ENCODE measurements around the gene SENP2. TPM values are rescaled to one million over a fixed set of nuclear protein-coding genes. Genes with fewer than 3 reads are reported as not detected.

Gene SENP2
- total and polyA plus RNA-seq, 2 of the 13 experiments (the other 11 are each of a cell fraction or from before 2014, with no cell fraction given): 7.7 to 46.2 TPM

- TF ChIP-seq, protein P1, sequence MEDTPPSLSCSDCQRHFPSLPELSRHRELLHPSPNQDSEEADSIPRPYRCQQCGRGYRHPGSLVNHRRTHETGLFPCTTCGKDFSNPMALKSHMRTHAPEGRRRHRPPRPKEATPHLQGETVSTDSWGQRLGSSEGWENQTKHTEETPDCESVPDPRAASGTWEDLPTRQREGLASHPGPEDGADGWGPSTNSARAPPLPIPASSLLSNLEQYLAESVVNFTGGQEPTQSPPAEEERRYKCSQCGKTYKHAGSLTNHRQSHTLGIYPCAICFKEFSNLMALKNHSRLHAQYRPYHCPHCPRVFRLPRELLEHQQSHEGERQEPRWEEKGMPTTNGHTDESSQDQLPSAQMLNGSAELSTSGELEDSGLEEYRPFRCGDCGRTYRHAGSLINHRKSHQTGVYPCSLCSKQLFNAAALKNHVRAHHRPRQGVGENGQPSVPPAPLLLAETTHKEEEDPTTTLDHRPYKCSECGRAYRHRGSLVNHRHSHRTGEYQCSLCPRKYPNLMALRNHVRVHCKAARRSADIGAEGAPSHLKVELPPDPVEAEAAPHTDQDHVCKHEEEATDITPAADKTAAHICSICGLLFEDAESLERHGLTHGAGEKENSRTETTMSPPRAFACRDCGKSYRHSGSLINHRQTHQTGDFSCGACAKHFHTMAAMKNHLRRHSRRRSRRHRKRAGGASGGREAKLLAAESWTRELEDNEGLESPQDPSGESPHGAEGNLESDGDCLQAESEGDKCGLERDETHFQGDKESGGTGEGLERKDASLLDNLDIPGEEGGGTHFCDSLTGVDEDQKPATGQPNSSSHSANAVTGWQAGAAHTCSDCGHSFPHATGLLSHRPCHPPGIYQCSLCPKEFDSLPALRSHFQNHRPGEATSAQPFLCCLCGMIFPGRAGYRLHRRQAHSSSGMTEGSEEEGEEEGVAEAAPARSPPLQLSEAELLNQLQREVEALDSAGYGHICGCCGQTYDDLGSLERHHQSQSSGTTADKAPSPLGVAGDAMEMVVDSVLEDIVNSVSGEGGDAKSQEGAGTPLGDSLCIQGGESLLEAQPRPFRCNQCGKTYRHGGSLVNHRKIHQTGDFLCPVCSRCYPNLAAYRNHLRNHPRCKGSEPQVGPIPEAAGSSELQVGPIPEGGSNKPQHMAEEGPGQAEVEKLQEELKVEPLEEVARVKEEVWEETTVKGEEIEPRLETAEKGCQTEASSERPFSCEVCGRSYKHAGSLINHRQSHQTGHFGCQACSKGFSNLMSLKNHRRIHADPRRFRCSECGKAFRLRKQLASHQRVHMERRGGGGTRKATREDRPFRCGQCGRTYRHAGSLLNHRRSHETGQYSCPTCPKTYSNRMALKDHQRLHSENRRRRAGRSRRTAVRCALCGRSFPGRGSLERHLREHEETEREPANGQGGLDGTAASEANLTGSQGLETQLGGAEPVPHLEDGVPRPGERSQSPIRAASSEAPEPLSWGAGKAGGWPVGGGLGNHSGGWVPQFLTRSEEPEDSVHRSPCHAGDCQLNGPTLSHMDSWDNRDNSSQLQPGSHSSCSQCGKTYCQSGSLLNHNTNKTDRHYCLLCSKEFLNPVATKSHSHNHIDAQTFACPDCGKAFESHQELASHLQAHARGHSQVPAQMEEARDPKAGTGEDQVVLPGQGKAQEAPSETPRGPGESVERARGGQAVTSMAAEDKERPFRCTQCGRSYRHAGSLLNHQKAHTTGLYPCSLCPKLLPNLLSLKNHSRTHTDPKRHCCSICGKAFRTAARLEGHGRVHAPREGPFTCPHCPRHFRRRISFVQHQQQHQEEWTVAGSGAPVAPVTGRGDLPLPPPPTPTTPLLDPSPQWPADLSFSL (CRISPR knock-in tag; IDR thresholded peaks at IDR 0.05): no peak
- TF ChIP-seq PAWR (CRISPR knock-in tag; IDR thresholded peaks at IDR 0.05; ENCODE audit: borderline replicate concordance): no peak
- TF ChIP-seq USF2 (IDR thresholded peaks at IDR 0.05; ENCODE audit: low read depth, low read length): no peak
- TF ChIP-seq USF2 (CRISPR knock-in tag; IDR thresholded peaks at IDR 0.05; ENCODE audit: borderline replicate concordance): no peak
- no peak for TF ChIP-seq THAP11 (CRISPR knock-in tag; IDR thresholded peaks at IDR 0.05)
- TF ChIP-seq, protein P2, sequence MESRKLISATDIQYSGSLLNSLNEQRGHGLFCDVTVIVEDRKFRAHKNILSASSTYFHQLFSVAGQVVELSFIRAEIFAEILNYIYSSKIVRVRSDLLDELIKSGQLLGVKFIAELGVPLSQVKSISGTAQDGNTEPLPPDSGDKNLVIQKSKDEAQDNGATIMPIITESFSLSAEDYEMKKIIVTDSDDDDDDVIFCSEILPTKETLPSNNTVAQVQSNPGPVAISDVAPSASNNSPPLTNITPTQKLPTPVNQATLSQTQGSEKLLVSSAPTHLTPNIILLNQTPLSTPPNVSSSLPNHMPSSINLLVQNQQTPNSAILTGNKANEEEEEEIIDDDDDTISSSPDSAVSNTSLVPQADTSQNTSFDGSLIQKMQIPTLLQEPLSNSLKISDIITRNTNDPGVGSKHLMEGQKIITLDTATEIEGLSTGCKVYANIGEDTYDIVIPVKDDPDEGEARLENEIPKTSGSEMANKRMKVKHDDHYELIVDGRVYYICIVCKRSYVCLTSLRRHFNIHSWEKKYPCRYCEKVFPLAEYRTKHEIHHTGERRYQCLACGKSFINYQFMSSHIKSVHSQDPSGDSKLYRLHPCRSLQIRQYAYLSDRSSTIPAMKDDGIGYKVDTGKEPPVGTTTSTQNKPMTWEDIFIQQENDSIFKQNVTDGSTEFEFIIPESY (CRISPR knock-in tag; IDR thresholded peaks at IDR 0.05): no peak
- TF ChIP-seq, protein P3, sequence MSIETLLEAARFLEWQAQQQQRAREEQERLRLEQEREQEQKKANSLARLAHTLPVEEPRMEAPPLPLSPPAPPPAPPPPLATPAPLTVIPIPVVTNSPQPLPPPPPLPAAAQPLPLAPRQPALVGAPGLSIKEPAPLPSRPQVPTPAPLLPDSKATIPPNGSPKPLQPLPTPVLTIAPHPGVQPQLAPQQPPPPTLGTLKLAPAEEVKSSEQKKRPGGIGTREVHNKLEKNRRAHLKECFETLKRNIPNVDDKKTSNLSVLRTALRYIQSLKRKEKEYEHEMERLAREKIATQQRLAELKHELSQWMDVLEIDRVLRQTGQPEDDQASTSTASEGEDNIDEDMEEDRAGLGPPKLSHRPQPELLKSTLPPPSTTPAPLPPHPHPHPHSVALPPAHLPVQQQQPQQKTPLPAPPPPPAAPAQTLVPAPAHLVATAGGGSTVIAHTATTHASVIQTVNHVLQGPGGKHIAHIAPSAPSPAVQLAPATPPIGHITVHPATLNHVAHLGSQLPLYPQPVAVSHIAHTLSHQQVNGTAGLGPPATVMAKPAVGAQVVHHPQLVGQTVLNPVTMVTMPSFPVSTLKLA (IDR thresholded peaks at IDR 0.05): no peak
- no peak for TF ChIP-seq ZNF720 (CRISPR knock-in tag; IDR thresholded peaks at IDR 0.05)
- TF ChIP-seq NR2F1 (CRISPR knock-in tag; IDR thresholded peaks at IDR 0.05): no peak
- TF ChIP-seq, protein P4, sequence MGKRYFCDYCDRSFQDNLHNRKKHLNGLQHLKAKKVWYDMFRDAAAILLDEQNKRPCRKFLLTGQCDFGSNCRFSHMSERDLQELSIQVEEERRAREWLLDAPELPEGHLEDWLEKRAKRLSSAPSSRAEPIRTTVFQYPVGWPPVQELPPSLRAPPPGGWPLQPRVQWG (CRISPR knock-in tag; IDR thresholded peaks at IDR 0.05; ENCODE audit: borderline replicate concordance, low read depth): no peak
- no peak for TF ChIP-seq ZNF746 (CRISPR knock-in tag; IDR thresholded peaks at IDR 0.05)
- TF ChIP-seq ZNF33B (CRISPR knock-in tag; IDR thresholded peaks at IDR 0.05): no peak
- TF ChIP-seq NFYB (CRISPR knock-in tag; IDR thresholded peaks at IDR 0.05): no peak
Measured at GRCh38 chr3:185646382-185647133, 60.5 kb downstream of the SENP2 start (continued).

All from HepG2 (cell line).